Thoracic aorta (tissue), 2 donors: ENCODE results near the gene BDKRB1. TPM values are rescaled to one million over a fixed set of nuclear protein-coding genes. Genes with fewer than 3 reads are reported as not detected.

Experiments
- ATAC-seq: fragments of 150-250 bp; one replicate; pipeline ENCODE4 v1.8.0; 2017; ENCODE audit warnings: low read depth; ENCODE audit not compliant: insufficient number of reproducible peaks, low FRiP score
- DNase-seq: peaks from one replicate; pipeline ENCODE4 v3.0.0-alpha.2; 2020; ENCODE audit warnings: low spot score
- H3K27ac ChIP-seq, 2 donors: fragments of 200-600 bp; sonication (generic); 1 replicate in 1 of 2; 2 replicates in 1 of 2; pipeline ENCODE4 v1.5.1; 2016; ENCODE audit warnings: mild to moderate bottlenecking in 2 of 2, moderate library complexity in 2 of 2
- H3K27me3 ChIP-seq: fragments of 200-600 bp; sonication (generic); replicated peaks from 2 replicates; pipeline ENCODE4 v1.6.0; 2016; ENCODE audit warnings: mild to moderate bottlenecking; ENCODE audit not compliant: insufficient read depth
- H3K36me3 ChIP-seq: fragments of 200-600 bp; sonication (generic); one replicate; pipeline ENCODE4 v1.5.1; 2016
- H3K4me1 ChIP-seq, 2 donors: fragments of 200-600 bp; sonication (generic); 1 replicate in 1 of 2; 2 replicates in 1 of 2; pipeline versions ENCODE4 v1.5.1 to v1.6.0; 2016; ENCODE audit warnings: low read depth in 2 of 2, mild to moderate bottlenecking in 1 of 2; ENCODE audit not compliant: control insufficient read depth in 1 of 2
- H3K4me3 ChIP-seq: fragments of 200-600 bp; sonication (generic); 2 replicates; pipeline ENCODE4 v1.5.1; 2016; ENCODE audit warnings: mild to moderate bottlenecking
- H3K9me3 ChIP-seq: fragments of 200-600 bp; sonication (generic); 2 replicates; pipeline ENCODE4 v1.5.1; 2016
- total RNA-seq, 2 donors: library from RNA; depleted of rRNA; stranded (reverse); fragments of >200 nt; gene quantifications; one replicate each; pipeline versions ENCODE4 v1.1.0 to v1.2.3, GENCODE V29; 2016
- TF ChIP-seq, protein P1 (sequence below): fragments of 200-600 bp; sonication (generic); IDR thresholded peaks from one replicate; pipeline ENCODE4 v1.5.1; 2019; ENCODE audit warnings: antibody characterized with exemption

Gene BDKRB1
- total RNA-seq, 2 donors from 2014 or later: 1.8 TPM; not detected in 1

DNA sequence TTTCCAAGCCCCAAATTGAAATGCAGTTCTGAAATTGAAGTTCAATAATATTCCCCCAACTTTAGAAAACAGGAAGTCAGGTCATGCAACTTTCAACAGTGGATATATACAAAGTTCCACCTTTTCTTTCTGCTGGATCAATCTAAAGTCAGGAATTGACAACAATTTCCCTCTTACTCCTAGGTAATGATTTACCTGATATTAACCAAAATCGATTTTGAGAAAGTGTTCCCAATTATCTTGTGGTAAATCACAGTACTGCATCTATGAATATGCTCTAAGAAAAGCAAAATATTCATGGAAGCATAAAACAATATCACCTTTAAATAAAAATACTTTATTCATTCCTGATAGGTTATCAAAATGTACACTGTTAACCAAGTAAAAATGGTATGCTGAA is 28.4 kb downstream of the BDKRB1 start:
- no peaks in the 10 kb centered on the region for H3K4me1 ChIP-seq
- no peaks in the 10 kb centered on the region for H3K9me3 ChIP-seq
- TF ChIP-seq, protein P1, sequence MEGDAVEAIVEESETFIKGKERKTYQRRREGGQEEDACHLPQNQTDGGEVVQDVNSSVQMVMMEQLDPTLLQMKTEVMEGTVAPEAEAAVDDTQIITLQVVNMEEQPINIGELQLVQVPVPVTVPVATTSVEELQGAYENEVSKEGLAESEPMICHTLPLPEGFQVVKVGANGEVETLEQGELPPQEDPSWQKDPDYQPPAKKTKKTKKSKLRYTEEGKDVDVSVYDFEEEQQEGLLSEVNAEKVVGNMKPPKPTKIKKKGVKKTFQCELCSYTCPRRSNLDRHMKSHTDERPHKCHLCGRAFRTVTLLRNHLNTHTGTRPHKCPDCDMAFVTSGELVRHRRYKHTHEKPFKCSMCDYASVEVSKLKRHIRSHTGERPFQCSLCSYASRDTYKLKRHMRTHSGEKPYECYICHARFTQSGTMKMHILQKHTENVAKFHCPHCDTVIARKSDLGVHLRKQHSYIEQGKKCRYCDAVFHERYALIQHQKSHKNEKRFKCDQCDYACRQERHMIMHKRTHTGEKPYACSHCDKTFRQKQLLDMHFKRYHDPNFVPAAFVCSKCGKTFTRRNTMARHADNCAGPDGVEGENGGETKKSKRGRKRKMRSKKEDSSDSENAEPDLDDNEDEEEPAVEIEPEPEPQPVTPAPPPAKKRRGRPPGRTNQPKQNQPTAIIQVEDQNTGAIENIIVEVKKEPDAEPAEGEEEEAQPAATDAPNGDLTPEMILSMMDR: no peak
- ATAC-seq: no peak
- H3K27ac ChIP-seq: no peak overlapping the region
- peaks cover 25% of the 10 kb centered on the region for H3K36me3 ChIP-seq
- no peak for DNase-seq
- no peaks in the 10 kb centered on the region for H3K27me3 ChIP-seq
- no peak overlapping the region for H3K4me3 ChIP-seq

DNA sequence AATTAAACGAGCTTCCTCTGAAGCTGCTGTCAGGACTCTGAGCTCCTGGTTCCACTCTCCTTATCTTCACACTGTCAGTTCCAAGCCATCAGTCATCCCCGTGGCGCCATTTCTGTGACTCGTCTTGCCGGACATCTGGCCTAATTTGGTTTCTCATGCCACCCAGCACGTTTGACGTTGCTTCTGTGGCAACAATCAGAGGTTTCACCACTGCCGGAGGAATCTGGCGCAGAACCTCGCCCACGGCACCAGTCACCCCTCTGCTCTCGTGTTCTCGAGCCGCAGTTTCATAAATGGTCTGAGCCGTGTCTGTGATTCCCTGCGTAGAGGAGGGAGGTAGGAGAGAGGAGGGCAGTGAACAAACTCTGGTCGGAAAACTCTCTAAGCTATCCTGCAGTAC is 29.7 kb downstream of the BDKRB1 start:
- no peak overlapping the region for H3K27ac ChIP-seq
- H3K36me3 ChIP-seq: peaks cover 27% of the 10 kb centered on the region

DNA sequence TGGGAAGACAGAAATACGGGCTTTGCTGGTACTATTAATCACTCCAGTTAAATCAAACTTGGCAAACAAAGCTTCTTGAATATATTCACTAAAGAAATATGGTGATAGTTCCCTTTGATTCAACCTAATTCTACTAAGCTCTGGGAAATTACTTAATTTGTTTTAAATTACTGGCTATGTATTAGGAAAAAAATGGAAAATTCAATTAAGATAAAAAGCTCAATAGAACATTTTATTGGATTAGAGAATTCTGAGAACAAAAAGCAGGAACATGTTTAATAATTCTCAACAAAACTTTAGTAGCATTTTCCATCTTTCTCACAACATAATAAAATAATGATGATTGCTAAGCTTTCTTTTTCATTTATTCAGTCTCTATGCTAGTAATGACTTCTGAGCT is 30.2 kb downstream of the BDKRB1 start:
- DNase-seq (no peak), ATAC-seq (no peak)
- H3K27me3 ChIP-seq: no peaks in the 10 kb centered on the region
- no peaks in the 10 kb centered on the region for H3K4me1 ChIP-seq
- H3K4me3 ChIP-seq: no peak overlapping the region
- TF ChIP-seq, protein P1: no peak
- no peaks in the 10 kb centered on the region for H3K9me3 ChIP-seq
- no peak overlapping the region for H3K27ac ChIP-seq
- H3K36me3 ChIP-seq: peaks cover 28% of the 10 kb centered on the region

More for the DNA sequence above, 29.7 kb downstream of the BDKRB1 start:
- ATAC-seq (no peak), DNase-seq (no peak)
- TF ChIP-seq, protein P1: no peak
- Histone ChIP-seq H3K4me1 (no peaks in the 10 kb centered on the region), H3K4me3 (no peak overlapping the region), H3K9me3 (no peaks in the 10 kb centered on the region), H3K27me3 (no peaks in the 10 kb centered on the region)

DNA sequence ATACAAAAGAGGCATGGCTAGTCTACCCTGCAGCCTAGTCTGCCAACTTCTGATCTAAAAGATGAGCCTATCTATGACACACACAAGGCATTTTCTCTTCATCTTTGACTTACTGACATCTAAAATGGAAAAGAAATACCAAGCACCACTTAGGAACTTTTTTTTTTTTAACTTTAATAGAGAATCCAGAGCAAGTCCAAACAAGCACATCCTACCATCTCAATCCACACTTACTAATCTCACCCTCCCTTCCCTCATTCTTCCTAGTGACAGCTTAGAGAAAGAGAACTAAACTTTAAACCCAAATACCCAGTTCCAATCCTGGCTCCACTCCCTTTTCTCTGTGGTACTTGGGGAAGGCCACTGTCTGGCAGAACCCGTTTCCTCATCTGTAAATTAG is 31.8 kb downstream of the BDKRB1 start:
- Histone ChIP-seq H3K27me3 (no peaks in the 10 kb centered on the region), H3K27ac (no peak overlapping the region)

DNA sequence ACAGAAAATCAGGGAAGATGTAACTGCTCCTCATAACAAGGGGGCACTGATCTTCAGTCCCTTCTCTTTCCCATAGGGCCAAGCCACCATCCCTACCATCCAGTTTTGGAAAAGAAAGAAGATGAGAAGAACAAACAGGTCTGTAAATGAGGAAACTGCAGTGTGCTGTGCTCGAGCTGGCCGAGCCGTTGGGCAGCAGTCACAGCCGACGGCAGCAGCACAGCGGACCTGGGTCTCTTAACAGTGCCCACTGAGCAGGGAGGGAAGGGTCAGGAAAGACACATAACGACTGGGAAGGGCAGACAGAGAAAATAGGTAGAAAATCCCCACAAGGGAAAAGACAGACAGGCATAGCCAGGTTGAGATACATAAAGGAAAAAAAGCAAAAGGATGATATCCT is 38.2 kb downstream of the BDKRB1 start:
- DNase-seq (no peak), ATAC-seq (no peak)
- H3K4me3 ChIP-seq: no peak overlapping the region
- H3K27me3 ChIP-seq: no peaks in the 10 kb centered on the region
- H3K27ac ChIP-seq: no peak overlapping the region
- peaks cover 24% of the 10 kb centered on the region for H3K36me3 ChIP-seq
- H3K9me3 ChIP-seq: no peaks in the 10 kb centered on the region
- no peaks in the 10 kb centered on the region for H3K4me1 ChIP-seq
- TF ChIP-seq, protein P1: no peak

More for the DNA sequence above, 31.8 kb downstream of the BDKRB1 start:
- ATAC-seq: no peak
- DNase-seq: no peak
- H3K4me1 ChIP-seq: no peaks in the 10 kb centered on the region
- TF ChIP-seq, protein P1: no peak
- H3K4me3 ChIP-seq: no peak overlapping the region
- no peaks in the 10 kb centered on the region for H3K9me3 ChIP-seq
- H3K36me3 ChIP-seq: peaks cover 26% of the 10 kb centered on the region
